Gastrocnemius medialis (tissue), 4 donors: ENCODE results near the gene EVA1B. TPM values are rescaled to one million over a fixed set of nuclear protein-coding genes. Genes with fewer than 3 reads are reported as not detected.

ENCODE experiments used
- ATAC-seq, 2 donors: fragments of 150-250 bp; one replicate each; pipeline ENCODE4 v1.9.1; 2016
- DNase-seq, 2 donors: peaks; one replicate each; pipeline ENCODE4 v3.0.0-alpha.2; 2019
- H3K27ac ChIP-seq, 4 donors: fragments of 200-600 bp; sonication (generic); 1 replicate in 1 of 4; 2 replicates in 3 of 4; pipeline ENCODE4 v1.5.1; 2016 to 2018; ENCODE audit warnings: mild to moderate bottlenecking in 2 of 4, moderate library complexity in 1 of 4
- H3K27me3 ChIP-seq, 3 donors: fragments of 200-600 bp; sonication (generic) in 2 of 3; 1 replicate in 1 of 3; 2 replicates in 2 of 3; pipeline versions ENCODE4 v1.5.1 to v1.6.0; 2016 to 2019; ENCODE audit warnings: mild to moderate bottlenecking in 1 of 3, moderate library complexity in 1 of 3
- H3K36me3 ChIP-seq, 2 donors: fragments of 200-600 bp; sonication (generic) in 1 of 2; one replicate each; pipeline ENCODE4 v1.5.1; 2017 to 2018
- H3K4me1 ChIP-seq, 2 donors: fragments of 200-600 bp; sonication (generic) in 1 of 2; one replicate each; pipeline ENCODE4 v1.5.1; 2016 to 2017; ENCODE audit warnings: mild to moderate bottlenecking in 2 of 2
- H3K4me3 ChIP-seq, 4 donors: fragments of 200-600 bp; sonication (generic) in 3 of 4; 1 replicate in 1 of 4; 2 replicates in 3 of 4; pipeline ENCODE4 v1.5.1; 2016 to 2019; ENCODE audit warnings: mild to moderate bottlenecking in 2 of 4
- H3K9me3 ChIP-seq, 3 donors: fragments of 200-600 bp; sonication (generic) in 2 of 3; 1 replicate in 1 of 3; 2 replicates in 2 of 3; pipeline ENCODE4 v1.5.1; 2016 to 2019
- CTCF ChIP-seq, 5 experiments: fragments of 450-650 bp in 3 of 5; fragments of 200-600 bp in 2 of 5; sonication (generic) in 2 of 5; IDR thresholded peaks in 4 of 5; conservative IDR thresholded peaks in 1 of 5; 1 replicate in 4 of 5; 2 replicates in 1 of 5; pipeline ENCODE4 v1.5.1; 2016 to 2019; ENCODE audit warnings: antibody characterized with exemption in 5 of 5, mild to moderate bottlenecking in 3 of 5, moderate library complexity in 3 of 5
- POLR2A ChIP-seq, 2 donors: fragments of 450-650 bp; IDR thresholded peaks; one replicate each; pipeline ENCODE4 v1.6.1; 2017; ENCODE audit warnings: antibody characterized with exemption in 2 of 2, mild to moderate bottlenecking in 2 of 2, moderate library complexity in 2 of 2
- in situ Hi-C, 4 donors: fragments of 200-750 bp; cut with MboI; loops; one replicate each; pipeline versions ENCODE4 v1.15.0 to v1.8.0; 2017; ENCODE audit warnings: low sequenced_read_pairs in 4 of 4
- intact Hi-C: fragments of 100-400 bp; cut with DNase I; formaldehyde crosslinking; loops from one replicate; pipeline ENCODE4 v1.15.1; 2023; ENCODE audit warnings: low total_unique reads
- total RNA-seq, 4 donors: library from RNA; depleted of rRNA; stranded (reverse); fragments of >200 nt; gene quantifications; one replicate each; pipeline versions ENCODE4 v1.1.0 to v1.2.3, GENCODE V29; 2016

EVA1B gene
- total RNA-seq, 4 donors from 2014 or later = 10.0 to 19.9 (median 14.8) TPM

DNA sequence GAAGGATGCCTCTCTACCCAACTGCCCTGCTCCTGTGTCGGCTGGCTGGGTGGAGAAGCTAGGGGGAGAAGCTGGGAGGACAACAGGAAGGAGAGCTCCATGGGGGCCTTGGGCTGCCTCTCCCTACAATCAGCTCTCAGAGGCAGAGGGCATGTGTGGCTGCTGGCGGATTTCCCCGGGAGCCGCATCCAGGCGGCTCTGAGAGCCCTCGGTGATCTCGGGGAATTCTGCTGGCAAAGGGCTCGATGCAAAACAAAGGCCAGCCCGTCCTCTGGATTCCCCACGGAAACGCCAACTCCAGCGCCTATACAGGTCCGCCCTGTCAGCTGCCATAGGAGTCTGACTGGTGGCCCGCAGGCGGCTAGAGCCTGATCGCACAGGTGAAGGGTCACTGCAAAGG is 26.4 kb upstream of the EVA1B start:
- in situ Hi-C loops = loop anchor here in 3 of 4 donors (5.0 to 10.0 kb wide), 2 partner anchors 65 to 67 kb away; no protein-coding TSS in a partner anchor
- no peak for TF ChIP-seq POLR2A (IDR thresholded peaks at IDR 0.05)
- TF ChIP-seq CTCF (IDR thresholded peaks at IDR 0.05 in 4 of 5, conservative IDR thresholded peaks at IDR 0.05 in 1 of 5) = no peak
- Histone ChIP-seq H3K36me3 (peaks cover 0 to 79% of the 10 kb centered on the region in 2 donors), H3K27ac (peak overlapping the region; percentile 51 to 75 (median 72)), H3K9me3 (no peaks in the 10 kb centered on the region), H3K4me3 (no peak overlapping the region), H3K4me1 (peaks cover 25 to 32% of the 10 kb centered on the region in 2 donors), H3K27me3 (no peaks in the 10 kb centered on the region)
- intact Hi-C loops = no loop called here
- ATAC-seq = peak in 1 of 2 donors; percentile 12
- DNase-seq = no peak

DNA sequence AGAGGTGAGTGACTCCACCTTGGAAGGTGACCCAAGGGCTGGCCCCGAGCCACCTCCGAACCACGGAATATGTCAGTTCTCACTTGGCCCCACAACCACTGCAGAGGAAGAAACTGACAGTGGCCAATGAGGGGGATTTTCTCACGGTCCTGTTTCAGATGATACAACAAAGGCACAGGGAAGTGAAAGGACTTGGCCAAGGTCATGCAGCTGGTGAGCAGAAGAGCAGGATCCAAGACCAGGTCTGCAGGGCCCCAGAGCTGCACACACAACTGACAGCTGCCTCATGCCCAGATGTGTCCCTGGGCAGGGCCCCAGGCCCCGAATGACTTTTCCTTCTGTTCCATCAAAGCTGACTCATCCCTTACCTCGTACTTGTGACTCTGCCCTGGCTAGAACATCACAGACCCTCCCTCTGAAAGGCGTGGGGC is 25.8 kb upstream of the EVA1B start:
- Histone ChIP-seq H3K36me3 (peaks cover 0 to 79% of the 10 kb centered on the region in 2 donors), H3K27ac (peak overlapping the region; percentile 51 to 75 (median 72)), H3K4me1 (peaks cover 29 to 36% of the 10 kb centered on the region in 2 donors), H3K27me3 (no peaks in the 10 kb centered on the region), H3K4me3 (no peak overlapping the region), H3K9me3 (no peaks in the 10 kb centered on the region)
- ATAC-seq (peak; percentile 21 to 55), DNase-seq (peak in 1 of 2 donors; percentile 51)
- intact Hi-C loops (no loop called here), in situ Hi-C loops (loop anchor here in 2 of 4 donors (5.0 to 10.0 kb wide), 2 partner anchors 66 to 68 kb away; no protein-coding TSS in a partner anchor)
- TF ChIP-seq POLR2A (IDR thresholded peaks at IDR 0.05) (no peak), CTCF (IDR thresholded peaks at IDR 0.05 in 4 of 5, conservative IDR thresholded peaks at IDR 0.05 in 1 of 5) (no peak)

DNA sequence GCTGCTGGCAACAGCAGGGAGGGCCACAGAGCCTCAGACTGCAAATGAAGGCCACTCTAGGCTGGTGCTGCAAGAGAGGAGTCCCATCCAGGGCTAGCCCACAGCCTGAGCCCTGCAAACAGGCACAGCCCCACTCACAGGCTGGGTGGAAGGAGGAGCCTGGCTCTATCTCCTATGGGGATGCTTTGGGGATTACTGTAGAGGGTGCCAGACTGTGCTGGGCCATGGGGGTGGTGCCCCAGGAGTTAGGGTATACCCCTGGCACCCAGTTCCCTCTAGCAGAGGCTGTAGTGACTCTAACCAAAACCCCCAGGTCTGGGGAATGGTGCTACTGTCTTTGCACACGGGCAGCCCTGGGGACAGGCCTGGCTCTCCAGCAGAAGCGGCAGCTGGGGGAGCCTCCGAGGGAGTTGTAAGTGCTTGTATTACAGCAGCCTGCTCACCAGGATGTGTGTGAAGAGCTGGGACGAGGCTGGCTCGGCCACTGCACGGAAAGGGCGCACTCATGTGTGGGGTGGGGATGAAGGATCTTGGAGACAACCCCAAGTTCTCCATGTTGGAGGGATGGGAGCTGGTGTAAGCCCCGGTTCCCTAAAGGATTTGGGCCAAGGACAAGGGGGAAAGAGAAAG is 23.4 kb upstream of the EVA1B start:
- ATAC-seq (no peak), DNase-seq (no peak)
- Histone ChIP-seq H3K27ac (peak overlapping the region in 3 of 4 donors; percentile 75 to 82 (median 82)), H3K9me3 (no peaks in the 10 kb centered on the region), H3K4me1 (peaks cover 40 to 48% of the 10 kb centered on the region in 2 donors), H3K36me3 (peaks cover 0 to 65% of the 10 kb centered on the region in 2 donors), H3K4me3 (no peak overlapping the region), H3K27me3 (no peaks in the 10 kb centered on the region)
- no peak for TF ChIP-seq POLR2A (IDR thresholded peaks at IDR 0.05)
- no peak for TF ChIP-seq CTCF (IDR thresholded peaks at IDR 0.05 in 4 of 5, conservative IDR thresholded peaks at IDR 0.05 in 1 of 5)
- in situ Hi-C loops (loop anchor here in 2 of 4 donors (5.0 to 10.0 kb wide), 2 partner anchors 68 to 70 kb away; no protein-coding TSS in a partner anchor), intact Hi-C loops (no loop called here)

DNA sequence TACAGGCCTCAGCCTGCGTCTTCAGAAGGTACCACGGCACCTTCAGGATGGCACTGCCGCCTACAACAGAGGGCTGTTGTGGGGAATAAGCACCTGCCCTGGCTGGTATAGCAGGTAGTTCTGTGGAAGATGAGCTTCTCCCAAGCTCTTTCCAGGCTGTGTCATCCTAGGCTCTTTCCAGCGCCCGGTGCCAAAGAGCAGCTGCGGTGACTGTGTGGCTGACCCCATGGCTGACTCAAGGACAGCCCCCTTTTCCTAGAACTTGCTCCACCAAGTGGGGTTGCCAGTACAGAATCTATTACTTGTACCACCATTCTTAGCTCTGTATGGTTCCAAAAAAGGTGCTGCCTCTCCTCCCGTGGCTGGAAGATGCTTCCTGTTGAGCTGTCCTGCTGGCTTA is 21.9 kb upstream of the EVA1B start:
- intact Hi-C loops = no loop called here
- no peak for TF ChIP-seq CTCF (IDR thresholded peaks at IDR 0.05 in 4 of 5, conservative IDR thresholded peaks at IDR 0.05 in 1 of 5)
- TF ChIP-seq POLR2A (IDR thresholded peaks at IDR 0.05) = no peak

More for the DNA sequence above, 21.9 kb upstream of the EVA1B start:
- H3K36me3 ChIP-seq = peaks cover 0 to 73% of the 10 kb centered on the region in 2 donors
- ATAC-seq (peak in 1 of 2 donors; percentile 38), DNase-seq (peak in 1 of 2 donors; percentile 68)
- H3K27me3 ChIP-seq = no peaks in the 10 kb centered on the region
- in situ Hi-C loops = loop anchor here in 2 of 4 donors (5.0 to 10.0 kb wide), 2 partner anchors 69 to 72 kb away; no protein-coding TSS in a partner anchor
- H3K4me3 ChIP-seq = no peak overlapping the region
- no peaks in the 10 kb centered on the region for H3K9me3 ChIP-seq
- H3K27ac ChIP-seq = peak overlapping the region; percentile 75 to 82 (median 78)
- peaks cover 26 to 34% of the 10 kb centered on the region in 2 donors for H3K4me1 ChIP-seq
